Heart right ventricle (tissue), 16 donors: ENCODE measurements around the gene CPXM2. TPM values are rescaled to one million over a fixed set of nuclear protein-coding genes. Genes with fewer than 3 reads are reported as not detected.

ENCODE experiments used
- ATAC-seq, 8 donors: fragments of 200-7000 bp; cut with Tn5 transposase; one replicate each; pipeline ENCODE4 v1.9.1; 2020; ENCODE audit warnings: mild to moderate bottlenecking in 8 of 8, moderate library complexity in 8 of 8, moderate number of reproducible peaks in 1 of 8
- DNase-seq, 2 donors: peaks; one replicate each; pipeline ENCODE4 v3.0.0-alpha.2; 2020
- H3K27ac ChIP-seq, 10 donors: fragments of 200-600 bp; sonication (generic) in 2 of 10; one replicate each; pipeline versions ENCODE4 v1.5.0 to v1.8.0; 2020 to 2022; ENCODE audit warnings: mild to moderate bottlenecking in 3 of 10
- H3K27me3 ChIP-seq, 7 donors: fragments of 200-600 bp; one replicate each; pipeline ENCODE4 v1.8.0; 2021 to 2022; ENCODE audit warnings: mild to moderate bottlenecking in 2 of 7
- H3K36me3 ChIP-seq, 9 donors: fragments of 200-600 bp; sonication (generic) in 1 of 9; one replicate each; pipeline versions ENCODE4 v1.5.0 to v1.8.0; 2020 to 2022; ENCODE audit warnings: mild to moderate bottlenecking in 2 of 9
- H3K4me1 ChIP-seq, 9 donors: fragments of 200-600 bp; sonication (generic) in 1 of 9; one replicate each; pipeline versions ENCODE4 v1.5.0 to v1.8.0; 2020 to 2022; ENCODE audit warnings: mild to moderate bottlenecking in 4 of 9
- H3K4me3 ChIP-seq, 10 donors: fragments of 200-600 bp; sonication (generic) in 2 of 10; one replicate each; pipeline versions ENCODE4 v1.5.0 to v1.8.0; 2020 to 2022; ENCODE audit warnings: mild to moderate bottlenecking in 7 of 10, moderate library complexity in 2 of 10
- H3K9me3 ChIP-seq, 11 donors: fragments of 200-600 bp in 10 of 11; sonication (generic) in 2 of 11; one replicate each; pipeline versions ENCODE4 v1.5.0 to v1.8.0; 2013 to 2022; ENCODE audit warnings: mild to moderate bottlenecking in 2 of 11, control low read depth in 1 of 11, moderate library complexity in 1 of 11
- CTCF ChIP-seq, 9 donors: fragments of 200-600 bp; sonication (generic) in 2 of 9; IDR thresholded peaks; one replicate each; pipeline versions ENCODE4 v1.5.0 to v1.8.0; 2021 to 2022; ENCODE audit warnings: antibody characterized with exemption in 9 of 9, mild to moderate bottlenecking in 5 of 9, moderate library complexity in 1 of 9
- WGBS, 2 donors: extraction: QIAGEN DNeasy Blood & Tissue Kit; methylation state at CpG; one replicate each; pipeline ENCODE4 v1.1.7; 2013; ENCODE audit warnings: inconsistent platforms in 1 of 2; 5-methylcytosine and 5-hydroxymethylcytosine counted together
- intact Hi-C, 10 donors: fragments of 100-400 bp; cut with DNase I; formaldehyde crosslinking; loops; one replicate each; pipeline versions ENCODE4 v1.11.1 to v1.14.2; 2022
- polyA plus RNA-seq, 2 donors: library from polyadenylated mRNA; stranded (reverse); fragments of 200-250 nt; gene quantifications; one replicate each; pipeline ENCODE4 v1.2.3, GENCODE V29; 2013
- total RNA-seq, 10 donors: library from RNA; stranded (reverse); fragmentation: NEBNext Ultra II Directional in 3 of 10; extraction: Animal tissue kit (Norgen Biotek cat#: 25700) in 3 of 10; gene quantifications; one replicate each; pipeline versions ENCODE4 v1.2.1 to v1.2.4, GENCODE V29; 2021 to 2023
- donor health status: Arrhythmogenic right ventricular cardiomyopathy.
- donor health status: ischemic (EF 13 %, LVEDD 7.1; RV severe dilation, severe dysfunction).
- donor health status: healthy with polysubstance abuse.
- donor health status: DM: no; HTN: yes; CAD: no.
- donor health status: DM: no; HTN: no; CAD: no.
- donor health status: ischemic (EF 25% LVEDD 6.9; RV normal size, moderate dysfunction).
- donor health status: ischemic (EF 25% LVEDD 5.7; RV mildly dilated, moderate dysfunction).
- donor health status: healthy.
- donor health status: DM: yes; HTN: yes; CAD: no.
- donor health status: Ischemic cardiomyopathy.
- donor health status: ischemic (EF 35%, LVEDD 5.7; RV mildly dilated, moderate dysfunction).
- donor health status: nonischemic (EF 11% LVEDD 7.7; RV severe dilation, severe dysfunction).
- donor health status: DM: yes; HTN: yes; CAD: no.
- donor health status: PGD.
- donor health status: ischemic (EF 29% LVEDD 5.4; RV normal size, mild dysfunction).
- donor health status: nonischemic (EF 23%, LVEDD 6.1; RV moderate dilation, normal function).

The CPXM2 gene
- total and polyA plus RNA-seq, 12 donors: 2.0 to 9.8 (median 3.8) TPM

GRCh38 chr10:123878666-123879303, 12.8 kb downstream of the CPXM2 start:
- 73 to 79% methylated on average over 7 of the region's 7 CpGs for WGBS, 2 donors
- peaks cover 0 to 4% (median 0%) of the 10 kb centered on the region in 9 donors for H3K4me1 ChIP-seq
- peaks cover 0 to 9% (median 0%) of the 10 kb centered on the region in 11 donors for H3K9me3 ChIP-seq
- no peak overlapping the region for H3K27ac ChIP-seq
- no peak for ATAC-seq
- no peak overlapping the region for H3K4me3 ChIP-seq
- no peaks in the 10 kb centered on the region for H3K36me3 ChIP-seq
- no peak for TF ChIP-seq CTCF (IDR thresholded peaks at IDR 0.05)
- peaks cover 0 to 4% (median 0%) of the 10 kb centered on the region in 7 donors for H3K27me3 ChIP-seq
- no peak for DNase-seq
- intact Hi-C loops: no loop called here

- WGBS, 2 donors: 52 to 66% methylated on average over 8 of the region's 8 CpGs
- Histone ChIP-seq H3K4me3 (no peak overlapping the region), H3K27me3 (peaks cover 0 to 8% (median 0%) of the 10 kb centered on the region in 7 donors), H3K4me1 (no peaks in the 10 kb centered on the region), H3K9me3 (peaks cover 0 to 23% (median 7%) of the 10 kb centered on the region in 11 donors), H3K36me3 (no peaks in the 10 kb centered on the region), H3K27ac (no peak overlapping the region)
- DNase-seq: no peak
- TF ChIP-seq CTCF (IDR thresholded peaks at IDR 0.05): no peak
- ATAC-seq: no peak
- intact Hi-C loops: no loop called here
Measured at GRCh38 chr10:123870260-123870659, 21.3 kb downstream of the CPXM2 start.

- TF ChIP-seq CTCF (IDR thresholded peaks at IDR 0.05): no peak
- 73 to 80% methylated on average over 7 of the region's 7 CpGs for WGBS, 2 donors
- DNase-seq (no peak), ATAC-seq (no peak)
- Histone ChIP-seq H3K9me3 (peaks cover 0 to 22% (median 7%) of the 10 kb centered on the region in 11 donors), H3K36me3 (no peaks in the 10 kb centered on the region), H3K27ac (no peak overlapping the region), H3K27me3 (peaks cover 0 to 9% (median 0%) of the 10 kb centered on the region in 7 donors), H3K4me1 (no peaks in the 10 kb centered on the region), H3K4me3 (no peak overlapping the region)
- intact Hi-C loops: no loop called here
Measured at GRCh38 chr10:123869020-123869414, 22.6 kb downstream of the CPXM2 start.

- intact Hi-C loops: no loop called here
- Histone ChIP-seq H3K4me3 (no peak overlapping the region), H3K27ac (no peak overlapping the region), H3K4me1 (no peaks in the 10 kb centered on the region), H3K36me3 (no peaks in the 10 kb centered on the region), H3K27me3 (peaks cover 0 to 9% (median 0%) of the 10 kb centered on the region in 7 donors), H3K9me3 (peaks cover 0 to 15% (median 4%) of the 10 kb centered on the region in 11 donors)
- ATAC-seq (no peak), DNase-seq (no peak)
- no peak for TF ChIP-seq CTCF (IDR thresholded peaks at IDR 0.05)
- WGBS, 2 donors: 80 to 82% methylated on average over 15 of the region's 15 CpGs
Measured at GRCh38 chr10:123868038-123869019, 23.3 kb downstream of the CPXM2 start.
